H1 (cell line): Measurements from ENCODE around the gene PI4KA. TPM values are rescaled to one million over a fixed set of nuclear protein-coding genes. Genes with fewer than 3 reads are reported as not detected.
"Not testable (repeated sequence)": the region's sequence is repeated elsewhere in the genome, so short reads cannot be mapped to it uniquely, and the experiment has no call there.

Source experiments
- CTCF ChIA-PET: fragments of 300-600 bp; sonication (Branson Sonifier 250); formaldehyde crosslinking; loops from one replicate; lab custom pipeline; 2021; ENCODE audit not compliant: partially characterized antibody; lab: Charles Lee
- POLR2A ChIA-PET: fragments of 300-600 bp; sonication (Branson Sonifier 250); formaldehyde crosslinking; loops from one replicate; lab custom pipeline; 2021; ENCODE audit warnings: inconsistent platforms; ENCODE audit not compliant: partially characterized antibody; lab: Charles Lee
- DNase-seq, 2 experiments: peaks; one replicate each; pipeline versions ENCODE4 v3.0.0 to v3.0.0-alpha.2; 2010 to 2022; ENCODE audit warnings: low spot score in 2 of 2, low read depth in 1 of 2, mixed read lengths in 1 of 2
- FAIRE-seq: peaks from 2 replicates; lab custom pipeline; 2011; peaks lifted over from hg19 to GRCh38; lab: Jason Lieb, UNC
- H2AFZ ChIP-seq: 2 replicates; pipeline ENCODE4 v1.8.1; 2012; ENCODE audit warnings: low read length, inconsistent platforms
- H2AK5ac ChIP-seq: 2 replicates; pipeline ENCODE4 v1.6.1; 2013; ENCODE audit warnings: low read depth, low read length
- H2BK120ac ChIP-seq: replicated peaks from 2 replicates; pipeline ENCODE3; 2013; ENCODE audit warnings: low read depth, low read length, inconsistent platforms
- H2BK12ac ChIP-seq: 2 replicates; pipeline ENCODE4 v1.6.1; 2013; ENCODE audit warnings: low read depth, low read length
- H2BK15ac ChIP-seq: 2 replicates; pipeline ENCODE4 v1.6.1; 2013; ENCODE audit warnings: low read length
- H2BK20ac ChIP-seq: 2 replicates; pipeline ENCODE4 v1.6.1; 2013; ENCODE audit warnings: low read length
- H2BK5ac ChIP-seq: 2 replicates; pipeline ENCODE4 v1.6.1; 2013; ENCODE audit warnings: low read depth, low read length
- H3K14ac ChIP-seq: 2 replicates; pipeline ENCODE4 v1.6.1; 2013; ENCODE audit warnings: inconsistent platforms; ENCODE audit not compliant: insufficient read length
- H3K18ac ChIP-seq: 2 replicates; pipeline ENCODE4 v1.6.1; 2013; ENCODE audit warnings: low read length; ENCODE audit errors: extremely low read depth
- H3K23ac ChIP-seq: 2 replicates; pipeline ENCODE4 v1.6.1; 2013; ENCODE audit warnings: inconsistent platforms; ENCODE audit not compliant: insufficient read length
- H3K23me2 ChIP-seq: 2 replicates; pipeline ENCODE4 v1.6.1; 2013; ENCODE audit warnings: low read depth, low read length
- H3K27ac ChIP-seq: 2 replicates; pipeline ENCODE4 v1.6.1; 2011; ENCODE audit warnings: low read depth, low read length, inconsistent platforms
- H3K27me3 ChIP-seq, 4 experiments: replicated peaks in 1 of 4; 1 replicate in 1 of 4; 2 replicates in 3 of 4; pipeline versions ENCODE4 v1.6.1 to v1.8.1; 2011 to 2013; ENCODE audit warnings: low read length in 3 of 4, mild to moderate bottlenecking in 3 of 4, inconsistent platforms in 2 of 4, mixed read lengths in 2 of 4, moderate library complexity in 1 of 4; ENCODE audit not compliant: control insufficient read depth in 3 of 4, insufficient read depth in 3 of 4; ENCODE audit errors: extremely low read depth in 1 of 4
- H3K36me3 ChIP-seq, 4 experiments: 2 replicates each; pipeline versions ENCODE4 v1.6.1 to v1.8.1; 2011 to 2013; ENCODE audit warnings: mild to moderate bottlenecking in 4 of 4, low read length in 3 of 4, moderate library complexity in 2 of 4, control low read depth in 1 of 4, inconsistent platforms in 1 of 4; ENCODE audit not compliant: insufficient read depth in 4 of 4, control insufficient read depth in 2 of 4
- H3K4ac ChIP-seq: replicated peaks from 2 replicates; pipeline ENCODE3; 2013; ENCODE audit warnings: low read length, low read depth, mixed read lengths, inconsistent platforms; ENCODE audit not compliant: insufficient read length
- H3K4me1 ChIP-seq, 4 experiments: replicated peaks in 1 of 4; 1 replicate in 1 of 4; 2 replicates in 3 of 4; pipeline versions ENCODE4 v1.6.1 to v1.8.1; 2011 to 2013; ENCODE audit warnings: low read length in 3 of 4, inconsistent platforms in 2 of 4, mixed read lengths in 1 of 4; ENCODE audit not compliant: insufficient read depth in 4 of 4, control insufficient read depth in 3 of 4
- H3K4me2 ChIP-seq, 2 experiments: 2 replicates each; pipeline versions ENCODE4 v1.6.1 to v1.8.1; 2011 to 2013; ENCODE audit warnings: low read depth in 2 of 2, low read length in 2 of 2, control low read depth in 1 of 2, inconsistent platforms in 1 of 2, mild to moderate bottlenecking in 1 of 2; ENCODE audit not compliant: insufficient read depth in 1 of 2
- H3K4me3 ChIP-seq, 4 experiments: fragments of 200-600, 300-600 bp in 1 of 4; sonication (generic), shearing (Covaris generic), sonication (Bioruptor Twin) in 1 of 4; 2 replicates each; pipeline versions ENCODE4 v1.5.1 to v1.8.1; 2011 to 2016; ENCODE audit warnings: low read length in 4 of 4, low read depth in 3 of 4, control low read depth in 2 of 4, inconsistent platforms in 2 of 4, mild to moderate bottlenecking in 2 of 4, mixed read lengths in 1 of 4, moderate library complexity in 1 of 4; ENCODE audit not compliant: insufficient read depth in 2 of 4; ENCODE audit errors: extremely low read depth in 1 of 4
- H3K56ac ChIP-seq: replicated peaks from 2 replicates; pipeline ENCODE3; 2013; ENCODE audit warnings: low read depth, mild to moderate bottlenecking, mixed read lengths, low read length, inconsistent platforms; ENCODE audit not compliant: insufficient read length
- H3K79me1 ChIP-seq: 2 replicates; pipeline ENCODE4 v1.6.1; 2013; ENCODE audit warnings: low read depth, low read length, control low read depth
- H3K79me2 ChIP-seq, 2 experiments: 2 replicates each; pipeline versions ENCODE4 v1.6.1 to v1.8.1; 2012 to 2013; ENCODE audit warnings: low read length in 2 of 2, mild to moderate bottlenecking in 2 of 2, inconsistent platforms in 1 of 2; ENCODE audit not compliant: insufficient read depth in 2 of 2, control insufficient read depth in 1 of 2
- H3K9ac ChIP-seq, 4 experiments: replicated peaks in 1 of 4; 1 replicate in 1 of 4; 2 replicates in 3 of 4; pipeline versions ENCODE4 v1.6.1 to v1.8.1; 2011 to 2013; ENCODE audit warnings: low read depth in 3 of 4, low read length in 3 of 4, control low read depth in 2 of 4, mild to moderate bottlenecking in 2 of 4, moderate library complexity in 2 of 4, inconsistent platforms in 1 of 4; ENCODE audit errors: extremely low read depth in 1 of 4
- H3K9me3 ChIP-seq, 2 experiments: 2 replicates each; pipeline versions ENCODE4 v1.6.1 to v1.8.1; 2012 to 2013; ENCODE audit warnings: mild to moderate bottlenecking in 2 of 2, moderate library complexity in 2 of 2, control low read depth in 1 of 2, inconsistent platforms in 1 of 2, low read depth in 1 of 2, low read length in 1 of 2, mixed read lengths in 1 of 2; ENCODE audit not compliant: insufficient read depth in 2 of 2
- H4K20me1 ChIP-seq, 2 experiments: replicated peaks in 1 of 2; 2 replicates each; pipeline versions ENCODE3 to v1.8.1; 2011 to 2013; ENCODE audit warnings: inconsistent platforms in 2 of 2, low read length in 2 of 2, mild to moderate bottlenecking in 1 of 2; ENCODE audit not compliant: insufficient read depth in 2 of 2, control insufficient read depth in 1 of 2
- H4K5ac ChIP-seq: 2 replicates; pipeline ENCODE4 v1.6.1; 2013; ENCODE audit warnings: low read length, low read depth, mixed read lengths, inconsistent platforms; ENCODE audit not compliant: insufficient read length
- H4K8ac ChIP-seq: 2 replicates; pipeline ENCODE4 v1.8.0; 2013; ENCODE audit warnings: mild to moderate bottlenecking, moderate library complexity, low read length, inconsistent platforms; ENCODE audit not compliant: insufficient read depth; ENCODE audit errors: extremely low read depth
- H4K91ac ChIP-seq: replicated peaks from 2 replicates; pipeline ENCODE3; 2013; ENCODE audit warnings: low read length, mixed read lengths, inconsistent platforms; ENCODE audit not compliant: insufficient read length
- HDAC6 ChIP-seq: IDR thresholded peaks from one replicate; pipeline ENCODE4 v1.7.1; 2012; ENCODE audit warnings: low read depth, mild to moderate bottlenecking, inconsistent platforms, low read length, moderate library complexity
- NRF1 ChIP-seq: IDR thresholded peaks from 2 replicates; pipeline ENCODE4 v1.6.1; 2011; ENCODE audit warnings: mild to moderate bottlenecking, low read depth, low read length, improper control_type of control experiment
- SP1 ChIP-seq: IDR thresholded peaks from 2 replicates; pipeline ENCODE4 v1.6.1; 2011; ENCODE audit warnings: low read depth, low read length
- TEAD4 ChIP-seq: IDR thresholded peaks from 2 replicates; pipeline ENCODE4 v1.6.1; 2012; ENCODE audit warnings: low read depth, low read length, inconsistent platforms, mixed read lengths
- WGBS, 2 experiments: shearing (Covaris generic) in 1 of 2; methylation state at CpG; one replicate each; pipeline versions ENCODE4 v1.1.6 to v1.1.7; 2013 to 2015; ENCODE audit warnings: low lambda C conversion rate in 2 of 2, mixed read lengths in 2 of 2, inconsistent platforms in 1 of 2, low coverage in 1 of 2, missing lambda C conversion rate in 1 of 2; ENCODE audit not compliant: insufficient replicate concordance in 2 of 2, insufficient coverage in 1 of 2, insufficient read length in 1 of 2; ENCODE audit errors: extremely low coverage in 1 of 2, missing lambda C conversion rate in 1 of 2; 5-methylcytosine and 5-hydroxymethylcytosine counted together
- polyA plus RNA-seq, 7 experiments: library from polyadenylated mRNA; depleted of rRNA in 3 of 7; stranded (reverse) in 5 of 7; unstranded in 2 of 7; fragments of >200 nt in 5 of 7; fragments of 200-250 nt in 2 of 7; gene quantifications; 1 replicate in 5 of 7; 2 replicates in 1 of 7; 4 replicates in 1 of 7; pipeline versions ENCODE4 v1.2.1 to v1.2.3, GENCODE V29; 2011 to 2013; ENCODE audit warnings: missing spikeins in 2 of 7, mixed read lengths in 2 of 7
- total RNA-seq: library from RNA; stranded (reverse); fragmentation: NEBNext Ultra II Directional; extraction: Animal tissue kit (Norgen Biotek cat#: 25700); gene quantifications from 2 replicates; pipeline ENCODE4 v1.2.1, GENCODE V29; 2021

The PI4KA gene
- total and polyA plus RNA-seq, 2 of the 8 experiments (the other 6 are each of a cell fraction or from before 2014, with no cell fraction given): 22.5 to 37.7 TPM

DNA sequence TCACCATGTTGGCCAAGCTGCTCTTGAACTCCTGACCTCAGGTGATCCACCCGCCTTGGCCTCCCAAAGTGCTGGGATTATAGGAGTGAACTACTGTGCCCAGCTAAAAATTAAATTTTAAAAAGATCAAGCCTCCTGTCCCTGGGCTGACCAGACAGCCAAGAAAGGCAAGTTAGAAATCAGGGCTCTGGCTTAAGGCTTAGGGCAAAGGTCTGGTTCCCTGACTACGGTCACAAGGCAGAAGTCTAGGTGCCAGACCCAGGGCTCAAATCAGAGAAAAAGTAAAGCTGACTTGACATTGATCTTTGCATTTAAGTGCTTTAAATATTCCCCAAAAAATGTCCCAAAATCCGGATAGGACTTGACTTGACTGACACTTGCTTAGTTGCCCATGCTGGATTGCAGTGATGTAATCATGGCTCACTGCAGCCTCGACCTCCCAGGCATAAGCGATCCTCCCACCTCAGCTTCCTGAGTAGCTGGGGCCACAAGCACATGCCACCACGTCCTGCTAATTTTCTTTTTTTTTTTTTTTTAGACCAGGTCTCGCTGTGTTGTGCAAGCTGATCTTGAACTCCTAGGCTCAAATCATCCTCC, 41.3 kb upstream of the PI4KA start (continued):
- TF ChIP-seq TEAD4 (no peak), SP1 (no peak), HDAC6 (no peak), NRF1 (no peak)
- TF ChIP-seq, all 59 proteins: peak for 0

DNA sequence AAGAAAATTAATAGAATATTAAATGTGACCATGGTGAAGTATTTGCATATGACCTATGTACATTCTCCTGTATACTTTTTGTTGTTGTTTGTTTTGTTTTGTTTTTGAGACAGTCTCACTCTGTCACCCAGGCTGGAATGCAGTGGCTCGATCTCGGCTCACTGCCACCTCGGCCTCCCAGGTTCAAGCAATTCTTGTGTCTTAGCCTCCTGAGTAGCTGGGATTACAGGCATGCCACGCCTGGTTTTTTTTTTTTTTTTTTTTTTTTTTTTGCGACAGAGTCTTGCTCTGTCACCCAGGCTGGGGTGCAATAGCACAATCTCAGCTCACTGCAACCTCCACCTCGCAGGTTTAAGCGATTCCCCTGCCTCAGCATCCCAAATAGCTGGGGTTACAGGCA, 39.1 kb upstream of the PI4KA start:
- H4K8ac ChIP-seq, FAIRE-seq, H4K5ac ChIP-seq, H4K91ac ChIP-seq, H2AK5ac ChIP-seq, H3K4me1 ChIP-seq, H3K23me2 ChIP-seq, H3K56ac ChIP-seq, H2BK120ac ChIP-seq, H3K79me2 ChIP-seq, H3K4me3 ChIP-seq, H2BK12ac ChIP-seq, H4K20me1 ChIP-seq, H3K27ac ChIP-seq, H3K4me2 ChIP-seq, H3K9me3 ChIP-seq, H3K14ac ChIP-seq, H2BK20ac ChIP-seq, H3K36me3 ChIP-seq, H3K79me1 ChIP-seq, DNase-seq, H3K18ac ChIP-seq, H3K4ac ChIP-seq, H2BK5ac ChIP-seq, H2AFZ ChIP-seq, H3K27me3 ChIP-seq, POLR2A ChIA-PET, H3K23ac ChIP-seq, H3K9ac ChIP-seq, H2BK15ac ChIP-seq: not testable (repeated sequence)
- 82% methylated on average over 6 of the region's 7 CpGs; no CpG with 5 or more reads in 1 of the 2 experiments for WGBS, 2 experiments
- CTCF ChIA-PET: interaction anchor here (0.7 to 1.3 kb wide), 3 partner anchors 12 to 194 kb away, joined by 3 to 5 read pairs (median 3); no protein-coding TSS in a partner anchor
